ENCODE data around the gene PRKD2. TPM values are rescaled to one million over a fixed set of nuclear protein-coding genes. Genes with fewer than 3 reads are reported as not detected.

Gene PRKD2
- total RNA-seq, 2 donors from 2014 or later: 60.9 to 61.8 TPM

GRCh38 chr19:46692918-46693722 is 23.8 kb downstream of the PRKD2 start:
- no peaks in the 10 kb centered on the region for H3K27me3 ChIP-seq
- H3K9me3 ChIP-seq: no peaks in the 10 kb centered on the region
- no peak overlapping the region for H3K4me3 ChIP-seq
- peaks cover 50% of the 10 kb centered on the region for H3K36me3 ChIP-seq
- no peak overlapping the region for H3K9ac ChIP-seq (ENCODE audit: low read depth in 2 of 2, low read length in 2 of 2)
- DNase-seq: no peak
- TF ChIP-seq, protein P1, sequence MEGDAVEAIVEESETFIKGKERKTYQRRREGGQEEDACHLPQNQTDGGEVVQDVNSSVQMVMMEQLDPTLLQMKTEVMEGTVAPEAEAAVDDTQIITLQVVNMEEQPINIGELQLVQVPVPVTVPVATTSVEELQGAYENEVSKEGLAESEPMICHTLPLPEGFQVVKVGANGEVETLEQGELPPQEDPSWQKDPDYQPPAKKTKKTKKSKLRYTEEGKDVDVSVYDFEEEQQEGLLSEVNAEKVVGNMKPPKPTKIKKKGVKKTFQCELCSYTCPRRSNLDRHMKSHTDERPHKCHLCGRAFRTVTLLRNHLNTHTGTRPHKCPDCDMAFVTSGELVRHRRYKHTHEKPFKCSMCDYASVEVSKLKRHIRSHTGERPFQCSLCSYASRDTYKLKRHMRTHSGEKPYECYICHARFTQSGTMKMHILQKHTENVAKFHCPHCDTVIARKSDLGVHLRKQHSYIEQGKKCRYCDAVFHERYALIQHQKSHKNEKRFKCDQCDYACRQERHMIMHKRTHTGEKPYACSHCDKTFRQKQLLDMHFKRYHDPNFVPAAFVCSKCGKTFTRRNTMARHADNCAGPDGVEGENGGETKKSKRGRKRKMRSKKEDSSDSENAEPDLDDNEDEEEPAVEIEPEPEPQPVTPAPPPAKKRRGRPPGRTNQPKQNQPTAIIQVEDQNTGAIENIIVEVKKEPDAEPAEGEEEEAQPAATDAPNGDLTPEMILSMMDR (IDR thresholded peaks at IDR 0.05): no peak
- H3K27ac ChIP-seq: no peak overlapping the region
- H3K4me1 ChIP-seq: no peaks in the 10 kb centered on the region
- intact Hi-C loops (cut with DNase I): no loop called here

- Histone ChIP-seq H3K4me1 (no peaks in the 10 kb centered on the region), H3K27me3 (no peaks in the 10 kb centered on the region), H3K9ac (ENCODE audit: low read depth in 2 of 2, low read length in 2 of 2) (no peak overlapping the region), H3K27ac (no peak overlapping the region), H3K36me3 (peaks cover 50% of the 10 kb centered on the region), H3K4me3 (no peak overlapping the region), H3K9me3 (no peaks in the 10 kb centered on the region)
- no peak for DNase-seq
- TF ChIP-seq, protein P1 (IDR thresholded peaks at IDR 0.05): no peak
- intact Hi-C loops (cut with DNase I): no loop called here
These were observed 25.0 kb downstream of the PRKD2 start for GRCh38 chr19:46691948-46692347.

DNA sequence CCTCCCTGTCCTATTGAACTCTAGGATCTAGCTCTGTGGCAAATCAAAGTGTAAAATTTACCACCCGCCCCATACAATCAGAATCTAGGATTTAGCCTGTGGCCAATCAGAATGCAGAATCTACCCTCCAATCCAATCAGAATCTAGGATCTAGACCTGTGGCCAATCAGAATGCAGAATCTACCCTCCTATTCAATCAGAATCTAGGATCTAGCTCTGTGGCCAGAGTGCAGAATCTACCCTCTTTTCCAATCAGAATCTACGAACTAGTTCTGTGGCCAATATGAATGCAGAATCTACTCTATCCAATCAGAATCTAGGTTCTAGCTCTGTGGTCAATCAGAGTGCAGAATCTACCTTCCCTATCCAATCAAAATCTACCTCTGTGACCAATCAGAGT is 25.8 kb downstream of the PRKD2 start:
- H3K4me3 ChIP-seq: no peak overlapping the region
- DNase-seq: no peak
- H3K4me1 ChIP-seq: no peaks in the 10 kb centered on the region
- peaks cover 50% of the 10 kb centered on the region for H3K36me3 ChIP-seq
- H3K27me3 ChIP-seq: no peaks in the 10 kb centered on the region
- H3K9ac ChIP-seq (ENCODE audit: low read depth in 2 of 2, low read length in 2 of 2): no peak overlapping the region
- TF ChIP-seq, protein P1 (IDR thresholded peaks at IDR 0.05): no peak
- H3K27ac ChIP-seq: no peak overlapping the region
- H3K9me3 ChIP-seq: no peaks in the 10 kb centered on the region
- intact Hi-C loops (cut with DNase I): no loop called here

DNA sequence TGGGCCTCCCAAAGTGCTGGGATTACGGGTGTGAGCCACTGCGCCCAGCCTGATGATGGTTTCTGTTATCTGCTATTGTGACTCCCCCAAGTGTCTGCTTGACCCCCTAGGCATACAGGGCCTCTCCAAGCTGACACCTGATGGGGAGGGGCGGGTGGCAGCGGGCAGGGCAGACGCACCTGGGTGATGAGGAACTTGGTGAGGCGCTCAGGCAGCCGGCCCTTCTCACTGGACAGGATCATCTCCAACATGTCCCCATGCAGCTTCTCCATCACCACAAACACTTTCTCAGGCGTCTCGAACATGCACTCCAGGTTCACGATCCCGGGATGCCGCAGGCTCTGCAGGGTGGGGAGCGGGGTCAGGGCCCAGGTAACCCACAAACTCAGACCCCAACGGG is 27.6 kb downstream of the PRKD2 start:
- H3K27me3 ChIP-seq: no peaks in the 10 kb centered on the region
- intact Hi-C loops (cut with DNase I): no loop called here
- DNase-seq: no peak
- no peaks in the 10 kb centered on the region for H3K9me3 ChIP-seq
- no peak overlapping the region for H3K27ac ChIP-seq
- H3K9ac ChIP-seq (ENCODE audit: low read depth in 2 of 2, low read length in 2 of 2): no peak overlapping the region
- H3K4me3 ChIP-seq: no peak overlapping the region
- TF ChIP-seq, protein P1 (IDR thresholded peaks at IDR 0.05): no peak
- H3K36me3 ChIP-seq: peaks cover 41% of the 10 kb centered on the region
- no peaks in the 10 kb centered on the region for H3K4me1 ChIP-seq

DNA sequence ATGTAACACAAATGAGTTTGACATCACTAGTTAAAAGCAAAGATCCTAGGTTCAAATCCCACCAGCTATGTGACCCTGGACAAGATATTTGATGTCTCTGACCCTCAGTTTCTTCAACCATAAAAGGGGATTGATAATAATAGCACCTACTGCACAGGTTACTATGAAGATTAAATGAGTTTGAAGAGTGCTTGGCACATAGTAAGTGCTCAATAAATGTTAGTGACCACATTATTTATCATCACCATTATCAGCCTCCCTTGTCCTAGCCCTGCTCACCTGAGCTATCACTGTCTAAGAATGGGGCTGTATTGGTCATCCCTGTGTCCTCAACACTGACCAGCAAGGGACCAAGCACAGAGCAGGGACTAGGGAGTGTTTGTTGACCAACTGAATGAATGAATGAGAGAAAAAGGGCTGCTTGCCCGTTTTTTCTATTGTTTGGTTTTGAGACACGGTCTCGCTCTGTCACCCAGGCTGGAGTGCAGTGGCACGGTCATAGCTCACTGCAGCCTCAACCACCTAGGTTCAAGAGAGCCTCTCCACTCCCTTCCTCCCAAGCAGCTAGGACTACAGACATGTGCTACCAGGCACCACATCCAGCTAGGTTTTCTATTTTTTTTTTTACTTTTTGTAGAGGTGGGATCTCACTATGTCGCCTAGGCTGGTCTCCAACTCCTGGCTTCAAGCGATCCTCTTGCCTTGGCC is 29.3 kb downstream of the PRKD2 start:
- no peaks in the 10 kb centered on the region for H3K27me3 ChIP-seq
- no peaks in the 10 kb centered on the region for H3K9me3 ChIP-seq
- no peak overlapping the region for H3K9ac ChIP-seq (ENCODE audit: low read depth in 2 of 2, low read length in 2 of 2)
- H3K4me3 ChIP-seq: no peak overlapping the region
- no peak for DNase-seq
- H3K27ac ChIP-seq: no peak overlapping the region
- intact Hi-C loops (cut with DNase I): no loop called here
- no peaks in the 10 kb centered on the region for H3K4me1 ChIP-seq
- TF ChIP-seq, protein P1 (IDR thresholded peaks at IDR 0.05): no peak
- H3K36me3 ChIP-seq: peaks cover 25% of the 10 kb centered on the region

Data from colonic mucosa (tissue), 4 donors.